PC-3 (cell line): ENCODE data around the gene BHLHE40. TPM values are rescaled to one million over a fixed set of nuclear protein-coding genes. Genes with fewer than 3 reads are reported as not detected.

Experiments
- ATAC-seq: fragments of 200-7000 bp; cut with Tn5 transposase; 2 replicates; pipeline ENCODE4 v1.9.1; 2020; ENCODE audit warnings: mild to moderate bottlenecking, moderate library complexity
- BruUV-seq: library from RNA; stranded (reverse); fragments of 400-500 nt; replicated peaks from 2 replicates; lab custom pipeline; 2021; lab: Mats Ljungman, UMichigan
- CTCF ChIA-PET: fragments of 300-600 bp; sonication (Branson Sonifier 250); formaldehyde crosslinking; loops from one replicate; lab custom pipeline; 2022; ENCODE audit warnings: antibody characterized with exemption; lab: Charles Lee
- POLR2A ChIA-PET: fragments of 300-600 bp; sonication (Branson Sonifier 250); formaldehyde crosslinking; loops from one replicate; lab custom pipeline; 2022; ENCODE audit warnings: antibody characterized with exemption; ENCODE audit not compliant: unreplicated experiment; lab: Charles Lee
- DNase-seq: peaks from one replicate; pipeline ENCODE4 v3.0.0-alpha.2; 2015
- H2AFZ ChIP-seq: fragments of 300-600 bp; sonication (generic); 2 replicates; pipeline ENCODE4 v1.6.0; 2016; ENCODE audit warnings: antibody characterized with exemption, low read length
- H3F3A ChIP-seq: fragments of 300-600 bp; sonication (generic); one replicate; pipeline ENCODE4 v1.6.0; 2017; ENCODE audit warnings: antibody characterized with exemption, low read length, control low read depth, mild to moderate bottlenecking; ENCODE audit not compliant: unreplicated experiment
- H3K27ac ChIP-seq: fragments of 300-600 bp; sonication (generic); 2 replicates; pipeline ENCODE4 v1.5.1; 2016; ENCODE audit warnings: mild to moderate bottlenecking, low read length
- H3K27me3 ChIP-seq: fragments of 300-600 bp; sonication (generic); 2 replicates; pipeline ENCODE4 v1.6.1; 2016; ENCODE audit warnings: low read length, mixed read lengths
- H3K36me3 ChIP-seq: fragments of 300-600 bp; sonication (generic); 2 replicates; pipeline ENCODE4 v1.6.1; 2016; ENCODE audit warnings: low read depth, mixed run types, low read length, mixed read lengths
- H3K4me1 ChIP-seq: fragments of 300-600 bp; sonication (generic); 2 replicates; pipeline ENCODE4 v1.5.1; 2016; ENCODE audit warnings: low read length; ENCODE audit not compliant: insufficient read depth
- H3K4me2 ChIP-seq: fragments of 300-600 bp; sonication (generic); 2 replicates; pipeline ENCODE4 v1.6.0; 2016; ENCODE audit warnings: low read length
- H3K4me3 ChIP-seq: fragments of 300-600 bp; sonication (generic); 2 replicates; pipeline ENCODE4 v1.5.1; 2016; ENCODE audit warnings: mild to moderate bottlenecking, low read length, mixed read lengths
- H3K79me2 ChIP-seq: fragments of 300-600 bp; sonication (generic); 2 replicates; pipeline ENCODE4 v1.6.1; 2017; ENCODE audit warnings: low read length, mixed read lengths
- H3K9ac ChIP-seq: fragments of 300-600 bp; sonication (generic); 2 replicates; pipeline ENCODE4 v1.6.0; 2016; ENCODE audit warnings: mild to moderate bottlenecking, low read length
- H3K9me2 ChIP-seq: fragments of 300-600 bp; sonication (generic); replicated peaks from 2 replicates; pipeline ENCODE4 v1.6.1; 2016; ENCODE audit warnings: mixed run types, low read length, mixed read lengths
- H3K9me3 ChIP-seq: fragments of 300-600 bp; sonication (generic); 2 replicates; pipeline ENCODE4 v1.6.1; 2016; ENCODE audit warnings: low read length, mixed read lengths
- H4K20me1 ChIP-seq: fragments of 300-600 bp; sonication (generic); 2 replicates; pipeline ENCODE4 v1.6.1; 2016; ENCODE audit warnings: low read length, mixed read lengths
- EZH2 ChIP-seq: fragments of 300-600 bp; sonication (generic); IDR thresholded peaks from one replicate; pipeline ENCODE4 v1.6.1; 2017; ENCODE audit warnings: antibody characterized with exemption, mild to moderate bottlenecking, low read length; ENCODE audit not compliant: unreplicated experiment
- EZH2phosphoT487 ChIP-seq: fragments of 300-600 bp; sonication (generic); IDR thresholded peaks from 2 replicates; pipeline ENCODE4 v1.6.1; 2018; ENCODE audit warnings: mild to moderate bottlenecking, antibody characterized with exemption, low read length, borderline replicate concordance
- intact Hi-C: fragments of 100-400 bp; cut with micrococcal nuclease; formaldehyde crosslinking; loops from 2 replicates; pipeline ENCODE4 v1.9.0; 2023
- total RNA-seq: library from RNA; depleted of rRNA; stranded (reverse); fragments of >200 nt; gene quantifications from 2 replicates; pipeline ENCODE4 v1.2.3, GENCODE V29; 2014
- TF ChIP-seq, protein P1 (sequence below): fragments of 300-600 bp; sonication (generic); conservative IDR thresholded peaks from 2 replicates; pipeline ENCODE4 v1.5.1; 2017; ENCODE audit warnings: antibody characterized with exemption, low read depth, mild to moderate bottlenecking, low read length

The BHLHE40 gene
- total RNA-seq, 1 experiment from 2014 or later, result 256 TPM

DNA sequence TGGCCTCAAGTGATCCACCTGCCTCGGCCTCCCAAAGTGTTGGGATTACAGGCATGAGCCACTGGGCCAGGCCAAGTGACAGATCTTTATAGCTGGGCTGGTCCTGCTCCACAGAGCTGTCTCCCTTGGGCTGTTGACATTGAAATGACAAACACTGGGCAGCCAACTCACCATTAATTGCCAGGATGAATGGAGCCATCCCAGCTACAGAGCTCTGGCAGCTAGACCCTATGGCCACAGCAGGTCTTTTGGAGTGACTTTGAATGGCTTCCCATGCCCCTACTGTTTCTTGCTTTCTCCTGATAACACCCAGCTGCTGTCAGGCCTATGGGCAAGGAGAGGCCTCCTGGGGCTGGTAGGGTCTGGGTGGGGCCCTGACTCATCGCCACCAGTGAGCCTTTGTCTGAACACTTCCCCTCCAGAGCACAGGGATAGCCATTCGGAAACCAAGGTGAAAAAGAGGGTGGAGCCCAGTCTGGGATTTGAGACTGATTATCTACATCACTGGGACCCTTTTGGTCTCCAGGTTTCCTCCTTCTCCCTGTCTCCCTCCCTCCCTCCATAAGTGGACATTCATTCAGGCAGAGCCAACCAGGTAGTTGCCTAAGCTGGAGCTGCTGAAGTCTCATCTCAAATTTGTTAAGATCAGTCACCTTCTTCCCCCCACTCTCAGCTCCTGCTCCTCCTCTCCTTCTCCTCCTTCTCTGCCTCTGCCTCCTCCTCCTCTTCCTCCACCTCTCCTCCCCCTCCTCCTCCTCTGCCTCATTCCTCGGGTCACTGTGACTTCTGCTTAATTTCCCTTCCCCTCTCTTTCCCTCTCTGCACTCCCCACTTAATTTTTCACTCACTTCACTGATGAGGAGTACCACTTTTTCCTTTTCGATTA lies 34.0 kb downstream of the BHLHE40 start:
- Histone ChIP-seq H2AFZ (peak overlapping the region; percentile 53; the same call in 1 of the 2 replicates), H3K9me2 (no peaks in the 10 kb centered on the region), H3K27ac (peak overlapping the region; percentile 59), H3K36me3 (no peaks in the 10 kb centered on the region), H3F3A (no peaks in the 10 kb centered on the region), H3K4me3 (no peak overlapping the region), H3K4me2 (peak overlapping the region; percentile 33), H3K9me3 (no peaks in the 10 kb centered on the region), H3K4me1 (peaks cover 43% of the 10 kb centered on the region), H3K79me2 (no peaks in the 10 kb centered on the region), H3K9ac (peak overlapping the region; percentile 6; the same call in 1 of the 2 replicates), H3K27me3 (no peaks in the 10 kb centered on the region), H4K20me1 (no peaks in the 10 kb centered on the region)
- ChIA-PET CTCF (interaction anchor here (0.6 kb wide), 1 partner anchor 663 kb away, joined by 3 read pairs; no protein-coding TSS in a partner anchor), POLR2A (no interaction called here)
- ATAC-seq, result peak; percentile 83
- intact Hi-C loops, result no loop called here
- TF ChIP-seq, protein P1, sequence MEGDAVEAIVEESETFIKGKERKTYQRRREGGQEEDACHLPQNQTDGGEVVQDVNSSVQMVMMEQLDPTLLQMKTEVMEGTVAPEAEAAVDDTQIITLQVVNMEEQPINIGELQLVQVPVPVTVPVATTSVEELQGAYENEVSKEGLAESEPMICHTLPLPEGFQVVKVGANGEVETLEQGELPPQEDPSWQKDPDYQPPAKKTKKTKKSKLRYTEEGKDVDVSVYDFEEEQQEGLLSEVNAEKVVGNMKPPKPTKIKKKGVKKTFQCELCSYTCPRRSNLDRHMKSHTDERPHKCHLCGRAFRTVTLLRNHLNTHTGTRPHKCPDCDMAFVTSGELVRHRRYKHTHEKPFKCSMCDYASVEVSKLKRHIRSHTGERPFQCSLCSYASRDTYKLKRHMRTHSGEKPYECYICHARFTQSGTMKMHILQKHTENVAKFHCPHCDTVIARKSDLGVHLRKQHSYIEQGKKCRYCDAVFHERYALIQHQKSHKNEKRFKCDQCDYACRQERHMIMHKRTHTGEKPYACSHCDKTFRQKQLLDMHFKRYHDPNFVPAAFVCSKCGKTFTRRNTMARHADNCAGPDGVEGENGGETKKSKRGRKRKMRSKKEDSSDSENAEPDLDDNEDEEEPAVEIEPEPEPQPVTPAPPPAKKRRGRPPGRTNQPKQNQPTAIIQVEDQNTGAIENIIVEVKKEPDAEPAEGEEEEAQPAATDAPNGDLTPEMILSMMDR, result no peak
- no peak for TF ChIP-seq EZH2
- TF ChIP-seq EZH2phosphoT487, result no peak
- peak; percentile 80 for DNase-seq
- BruUV-seq, result no TSS peak

DNA sequence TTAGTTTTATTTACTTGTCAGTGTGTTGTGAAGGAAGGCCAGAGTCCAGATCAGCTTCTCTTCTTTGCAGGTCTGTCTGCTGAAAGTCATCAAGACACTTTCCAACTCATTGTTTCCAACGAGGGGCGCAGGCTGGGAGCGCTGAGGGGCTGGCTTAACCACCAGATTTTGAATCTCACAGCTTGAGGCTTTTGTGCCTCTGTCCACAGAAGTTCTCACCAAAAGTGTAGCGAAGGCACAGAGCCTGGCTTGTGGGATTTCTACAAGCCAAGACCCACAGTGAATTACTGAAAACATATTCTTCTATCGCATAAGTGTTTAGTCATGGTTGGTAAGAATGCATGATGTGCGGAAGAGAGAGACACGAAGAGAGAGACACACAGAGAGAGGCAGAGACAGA lies 35.2 kb downstream of the BHLHE40 start:
- no peak for DNase-seq
- TF ChIP-seq EZH2 (no peak), EZH2phosphoT487 (no peak)
- TF ChIP-seq, protein P1, result no peak
- no peaks in the 10 kb centered on the region for H3K9me3 ChIP-seq
- intact Hi-C loops, result no loop called here
- no peak overlapping the region for H2AFZ ChIP-seq
- no peak overlapping the region for H3K4me2 ChIP-seq
- H3K9ac ChIP-seq, result no peak overlapping the region
- no peaks in the 10 kb centered on the region for H3K36me3 ChIP-seq
- BruUV-seq, result no TSS peak
- peaks cover 47% of the 10 kb centered on the region for H3K4me1 ChIP-seq
- no peaks in the 10 kb centered on the region for H3K9me2 ChIP-seq
- H3K27me3 ChIP-seq, result no peaks in the 10 kb centered on the region
- no peak overlapping the region for H3K4me3 ChIP-seq
- POLR2A ChIA-PET, result no interaction called here
- no peak overlapping the region for H3K27ac ChIP-seq
- CTCF ChIA-PET, result no interaction called here
- no peaks in the 10 kb centered on the region for H3K79me2 ChIP-seq
- H3F3A ChIP-seq, result no peaks in the 10 kb centered on the region
- no peaks in the 10 kb centered on the region for H4K20me1 ChIP-seq
- ATAC-seq, result no peak

DNA sequence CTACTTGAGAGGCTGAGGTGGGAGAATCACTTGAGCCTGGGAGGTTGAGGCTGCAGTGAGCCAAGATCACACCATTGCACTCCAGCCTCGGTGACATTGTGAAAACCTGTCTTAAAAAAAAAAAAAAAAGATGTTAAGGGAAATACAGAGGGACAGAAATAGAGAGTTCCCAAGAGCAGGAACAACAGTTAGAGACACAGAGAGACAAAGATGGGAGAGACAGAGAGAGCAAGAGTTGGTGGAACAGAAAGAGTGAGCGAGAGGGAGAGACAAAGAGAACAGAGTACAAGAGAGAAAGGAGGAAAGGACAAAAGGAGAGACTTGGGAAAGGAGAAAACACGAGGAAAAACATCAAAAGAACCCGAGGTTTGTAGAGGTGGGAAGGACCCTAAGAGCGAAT lies 35.8 kb downstream of the BHLHE40 start:
- CTCF ChIA-PET, result no interaction called here
- Histone ChIP-seq H3K9ac (no peak overlapping the region), H3K9me2 (no peaks in the 10 kb centered on the region), H3K27ac (no peak overlapping the region), H3K27me3 (no peaks in the 10 kb centered on the region), H4K20me1 (no peaks in the 10 kb centered on the region), H3K36me3 (no peaks in the 10 kb centered on the region), H3K4me3 (no peak overlapping the region), H3K9me3 (no peaks in the 10 kb centered on the region), H3F3A (no peaks in the 10 kb centered on the region), H3K79me2 (no peaks in the 10 kb centered on the region), H2AFZ (no peak overlapping the region), H3K4me2 (no peak overlapping the region), H3K4me1 (peaks cover 52% of the 10 kb centered on the region)
- DNase-seq (no peak), ATAC-seq (no peak)
- POLR2A ChIA-PET, result no interaction called here
- intact Hi-C loops, result no loop called here
- TF ChIP-seq EZH2 (no peak), EZH2phosphoT487 (no peak)
- TF ChIP-seq, protein P1, result no peak
- no TSS peak for BruUV-seq
